HepG2 (cell line): Measurements from ENCODE around the gene PCED1B. TPM values are rescaled to one million over a fixed set of nuclear protein-coding genes. Genes with fewer than 3 reads are reported as not detected.

ENCODE experiments used
- ATAC-seq: fragments of 200-7000 bp; cut with Tn5 transposase; 3 replicates; pipeline ENCODE4 v1.9.1; 2020; ENCODE audit warnings: mild to moderate bottlenecking, moderate library complexity
- BruUV-seq: library from RNA; stranded (reverse); fragments of 400-500 nt; replicated peaks from 2 replicates; lab custom pipeline; 2021; lab: Mats Ljungman, UMichigan
- CTCF ChIA-PET: fragments of 300-600 bp; formaldehyde crosslinking; extraction: SDS; loops from one replicate; lab custom pipeline; 2021; ENCODE audit warnings: low total read pairs, inconsistent platforms, low intra/inter-chr PET ratio; lab: Yijun Ruan, JAX
- POLR2A ChIA-PET: fragments of 350-600 bp; sonication (Branson Sonifier 250); formaldehyde crosslinking; loops from one replicate; lab custom pipeline; 2020; ENCODE audit warnings: antibody characterized with exemption, inconsistent platforms; lab: Yijun Ruan, JAX
- DNase-seq: peaks from one replicate; pipeline ENCODE4 v3.0.0-alpha.2; 2015; ENCODE audit warnings: low spot score
- FAIRE-seq: peaks from 3 replicates; lab custom pipeline; 2011; peaks lifted over from hg19 to GRCh38; lab: Jason Lieb, UNC
- H2AFZ ChIP-seq: one replicate; pipeline ENCODE4 v1.6.1; 2011; ENCODE audit warnings: low read length, inconsistent platforms
- H3K27ac ChIP-seq: fragments of 300-600 bp; 3 replicates; pipeline ENCODE4 v1.8.0; 2011; ENCODE audit warnings: mixed run types, mild to moderate bottlenecking, mixed read lengths, low read length, inconsistent platforms; ENCODE audit not compliant: insufficient read depth; ENCODE audit errors: extremely low read length
- H3K27me3 ChIP-seq, 2 experiments: fragments of 200-600 bp in 1 of 2; 2 replicates in 1 of 2; 3 replicates in 1 of 2; pipeline versions ENCODE4 v1.6.0 to v1.8.0; 2011; ENCODE audit warnings: low read length in 2 of 2, mild to moderate bottlenecking in 2 of 2, moderate library complexity in 2 of 2, inconsistent platforms in 1 of 2; ENCODE audit not compliant: insufficient read depth in 2 of 2, control insufficient read depth in 1 of 2
- H3K36me3 ChIP-seq, 2 experiments: fragments of 200-600 bp in 1 of 2; replicated peaks in 1 of 2; 2 replicates in 1 of 2; 3 replicates in 1 of 2; pipeline versions ENCODE4 v1.5.1 to v1.8.0; 2011; ENCODE audit warnings: low read length in 2 of 2, inconsistent platforms in 1 of 2; ENCODE audit not compliant: insufficient read depth in 2 of 2, control insufficient read depth in 1 of 2
- H3K4me1 ChIP-seq: 2 replicates; pipeline ENCODE4 v1.5.1; 2012; ENCODE audit warnings: low read length, inconsistent platforms; ENCODE audit not compliant: insufficient read depth
- H3K4me2 ChIP-seq: 2 replicates; pipeline ENCODE4 v1.6.0; 2011; ENCODE audit warnings: low read depth, low read length, inconsistent platforms
- H3K4me3 ChIP-seq, 3 experiments: fragments of 200-600 bp in 1 of 3; sonication (generic), shearing (Covaris generic) in 1 of 3; replicated peaks in 1 of 3; 2 replicates each; pipeline ENCODE4 v1.5.1; 2011 to 2016; ENCODE audit warnings: low read length in 3 of 3, inconsistent platforms in 2 of 3, low read depth in 2 of 3, mild to moderate bottlenecking in 2 of 3, control low read depth in 1 of 3, mixed read lengths in 1 of 3; ENCODE audit not compliant: insufficient read depth in 1 of 3
- H3K79me2 ChIP-seq: one replicate; pipeline ENCODE4 v1.6.1; 2011; ENCODE audit warnings: low read length, inconsistent platforms; ENCODE audit not compliant: insufficient read depth
- H3K9ac ChIP-seq: 2 replicates; pipeline ENCODE4 v1.6.0; 2011; ENCODE audit warnings: mild to moderate bottlenecking, low read depth, low read length, inconsistent platforms; ENCODE audit not compliant: insufficient read depth
- H3K9me3 ChIP-seq: 2 replicates; pipeline ENCODE4 v1.5.1; 2012; ENCODE audit warnings: mild to moderate bottlenecking, low read length
- H4K20me1 ChIP-seq: 2 replicates; pipeline ENCODE4 v1.6.0; 2011; ENCODE audit warnings: inconsistent platforms, mild to moderate bottlenecking, low read length, moderate library complexity; ENCODE audit not compliant: insufficient read depth
- FOXA3 ChIP-seq: IDR thresholded peaks from 2 replicates; pipeline ENCODE4 v1.6.1; 2016; ENCODE audit warnings: missing genetic modification reagents, missing compliant biosample characterization
- KMT2B ChIP-seq: IDR thresholded peaks from 2 replicates; pipeline ENCODE4 v1.6.1; 2016; ENCODE audit warnings: missing genetic modification reagents, missing compliant biosample characterization
- MXD1 ChIP-seq: sonication (generic); formaldehyde crosslinking; IDR thresholded peaks from 2 replicates; pipeline ENCODE4 v1.4.0; 2020; ENCODE audit warnings: mild to moderate bottlenecking, missing genetic modification reagents
- RFX1 ChIP-seq: fragments of 450-650 bp; IDR thresholded peaks from 2 replicates; pipeline ENCODE4 v1.6.1; 2017
- RXRB ChIP-seq: IDR thresholded peaks from 2 replicates; pipeline ENCODE4 v1.6.1; 2016; ENCODE audit warnings: borderline replicate concordance, missing genetic modification reagents, missing compliant biosample characterization
- SRF ChIP-seq: IDR thresholded peaks from 2 replicates; pipeline ENCODE4 v1.6.1; 2011; ENCODE audit warnings: mild to moderate bottlenecking, low read depth, low read length, moderate library complexity
- ZNF138 ChIP-seq: sonication (generic); formaldehyde crosslinking; IDR thresholded peaks from 2 replicates; pipeline ENCODE4 v1.5.0; 2020; ENCODE audit warnings: mild to moderate bottlenecking, low read depth, missing genetic modification reagents
- ZNF703 ChIP-seq: sonication (generic); formaldehyde crosslinking; IDR thresholded peaks from 2 replicates; pipeline ENCODE4 v1.5.1; 2020; ENCODE audit warnings: missing genetic modification reagents, mild to moderate bottlenecking, moderate library complexity, borderline replicate concordance
- ZNF709 ChIP-seq: sonication (generic); formaldehyde crosslinking; IDR thresholded peaks from 2 replicates; pipeline ENCODE4 v1.5.0; 2020; ENCODE audit warnings: mild to moderate bottlenecking, missing genetic modification reagents
- ZNF737 ChIP-seq: sonication (generic); formaldehyde crosslinking; IDR thresholded peaks from 2 replicates; pipeline ENCODE4 v1.5.0; 2020; ENCODE audit warnings: missing genetic modification reagents, mild to moderate bottlenecking, borderline replicate concordance
- WGBS: methylation state at CpG from one replicate; pipeline ENCODE4 v1.1.6; 2017; ENCODE audit warnings: low lambda C conversion rate; 5-methylcytosine and 5-hydroxymethylcytosine counted together
- in situ Hi-C: cut with HindIII; loops from 2 replicates; pipeline ENCODE4 v1.10.0; 2017; ENCODE audit warnings: low pct_unique_long_range_greater_than_20kb; ENCODE audit not compliant: extremely low pct_ligation_motif_present
- intact Hi-C: fragments of 100-400 bp; cut with micrococcal nuclease; formaldehyde crosslinking; loops from one replicate; pipeline ENCODE4 v1.10.0; 2022; ENCODE audit not compliant: unreplicated experiment
- polyA plus RNA-seq, 8 experiments: library from polyadenylated mRNA; depleted of rRNA in 3 of 8; stranded (reverse) in 7 of 8; unstranded in 1 of 8; fragments of >200 nt; fragmentation: Illumina TruSeq in 4 of 8; extraction: Trizol in 4 of 8; gene quantifications; 2 replicates each; pipeline versions ENCODE4 v1.2.1 to v1.2.3, GENCODE V29; 2011 to 2016; ENCODE audit warnings: low read depth in 4 of 8, missing spikeins in 1 of 8, mixed read lengths in 1 of 8; ENCODE audit not compliant: insufficient read depth in 1 of 8
- total RNA-seq, 5 experiments: library from RNA; depleted of rRNA; stranded (reverse); fragments of >200 nt; fragmentation: Illumina TruSeq; extraction: Trizol; gene quantifications; 2 replicates each; pipeline ENCODE4 v1.2.3, GENCODE V29; 2016; ENCODE audit warnings: low read depth in 1 of 5
- TF ChIP-seq, protein P1 (sequence below): sonication (generic); formaldehyde crosslinking; IDR thresholded peaks from 2 replicates; pipeline ENCODE4 v1.4.0; 2020; ENCODE audit warnings: mild to moderate bottlenecking, missing genetic modification reagents

Gene PCED1B
- total and polyA plus RNA-seq, 2 of the 13 experiments (the other 11 are each of a cell fraction or from before 2014, with no cell fraction given), result 0.11 to 0.37 TPM

- CTCF ChIA-PET, result no interaction called here
- TF ChIP-seq ZNF138 (CRISPR knock-in tag), result no peak
- TF ChIP-seq MXD1, result no peak
- TF ChIP-seq FOXA3 (CRISPR knock-in tag), result no peak
- no peak for TF ChIP-seq ZNF709 (CRISPR knock-in tag)
- no peak for TF ChIP-seq SRF
- TF ChIP-seq, protein P1, sequence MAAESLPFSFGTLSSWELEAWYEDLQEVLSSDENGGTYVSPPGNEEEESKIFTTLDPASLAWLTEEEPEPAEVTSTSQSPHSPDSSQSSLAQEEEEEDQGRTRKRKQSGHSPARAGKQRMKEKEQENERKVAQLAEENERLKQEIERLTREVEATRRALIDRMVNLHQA (CRISPR knock-in tag), result no peak
- no peak for TF ChIP-seq RFX1
- TF ChIP-seq ZNF703 (CRISPR knock-in tag), result no peak
- TF ChIP-seq ZNF737 (CRISPR knock-in tag), result no peak
- no peak for TF ChIP-seq RXRB (CRISPR knock-in tag)
- no peak for TF ChIP-seq KMT2B (CRISPR knock-in tag)
- TF ChIP-seq, all 625 proteins: peak for 0
- Histone ChIP-seq H3K4me1 (no peaks in the 10 kb centered on the region), H3K9ac (no peak overlapping the region), H3K27me3 (no peaks in the 10 kb centered on the region), H3K9me3 (no peaks in the 10 kb centered on the region), H3K4me3 (no peak overlapping the region), H3K79me2 (no peaks in the 10 kb centered on the region), H3K36me3 (no peaks in the 10 kb centered on the region), H2AFZ (no peak overlapping the region), H3K27ac (no peak overlapping the region), H4K20me1 (no peaks in the 10 kb centered on the region), H3K4me2 (no peak overlapping the region)
- no peak for DNase-seq
- no peak for ATAC-seq
- no TSS peak for BruUV-seq
- intact Hi-C loops (no loop called here), in situ Hi-C loops (no loop called here)
- FAIRE-seq, result no peak
- 42% methylated on average over 6 of the region's 6 CpGs for WGBS
- POLR2A ChIA-PET, result no interaction called here
Observed at GRCh38 chr12:47098099-47098498, 18.7 kb downstream of the PCED1B start.
